Mucosa of stomach (tissue), 1 donor: Measurements from ENCODE around the gene CDH4.

ENCODE experiments used
- H3K27me3 ChIP-seq: one replicate; pipeline ENCODE4 v1.7.0; 2013; ENCODE audit warnings: mild to moderate bottlenecking, low read length; ENCODE audit not compliant: control insufficient read depth, insufficient read depth
- H3K36me3 ChIP-seq: one replicate; pipeline ENCODE4 v1.7.0; 2013; ENCODE audit warnings: low read length; ENCODE audit not compliant: control insufficient read depth, insufficient read depth
- H3K4me1 ChIP-seq: one replicate; pipeline ENCODE4 v1.7.0; 2013; ENCODE audit warnings: mild to moderate bottlenecking, low read length; ENCODE audit not compliant: control insufficient read depth, insufficient read depth
- H3K4me3 ChIP-seq: one replicate; pipeline ENCODE4 v1.7.0; 2013; ENCODE audit warnings: low read length
- H3K9ac ChIP-seq: one replicate; pipeline ENCODE4 v1.7.0; 2013; ENCODE audit warnings: mild to moderate bottlenecking, low read length, moderate library complexity
- H3K9me3 ChIP-seq: one replicate; pipeline ENCODE4 v1.7.0; 2013; ENCODE audit warnings: mild to moderate bottlenecking, low read length, moderate library complexity; ENCODE audit not compliant: control insufficient read depth
- donor health status: Pancreatic carcinoma.

CDH4 gene

GRCh38 chr20:61254881-61255626, 3.0 kb downstream of the CDH4 start:
- Histone ChIP-seq H3K9me3 (no peaks in the 10 kb centered on the region), H3K4me3 (no peak overlapping the region), H3K4me1 (no peaks in the 10 kb centered on the region), H3K9ac (no peak overlapping the region), H3K27me3 (peaks cover 49% of the 10 kb centered on the region), H3K36me3 (no peaks in the 10 kb centered on the region)

- Histone ChIP-seq H3K9me3 (no peaks in the 10 kb centered on the region), H3K27me3 (peaks cover 36% of the 10 kb centered on the region), H3K9ac (no peak overlapping the region), H3K36me3 (no peaks in the 10 kb centered on the region), H3K4me3 (no peak overlapping the region), H3K4me1 (no peaks in the 10 kb centered on the region)
Observed at GRCh38 chr20:61256365-61256764, 4.3 kb downstream of the CDH4 start.

- Histone ChIP-seq H3K9me3 (no peaks in the 10 kb centered on the region), H3K36me3 (no peaks in the 10 kb centered on the region), H3K27me3 (peaks cover 31% of the 10 kb centered on the region), H3K9ac (no peak overlapping the region), H3K4me3 (no peak overlapping the region), H3K4me1 (no peaks in the 10 kb centered on the region)
Observed at GRCh38 chr20:61256824-61257223, 4.8 kb downstream of the CDH4 start.

- H3K4me1 ChIP-seq: no peaks in the 10 kb centered on the region
- no peak overlapping the region for H3K9ac ChIP-seq
- no peaks in the 10 kb centered on the region for H3K36me3 ChIP-seq
- no peak overlapping the region for H3K4me3 ChIP-seq
- H3K9me3 ChIP-seq: no peaks in the 10 kb centered on the region
- peaks cover 30% of the 10 kb centered on the region for H3K27me3 ChIP-seq
Observed at GRCh38 chr20:61257611-61258010, 5.5 kb downstream of the CDH4 start.

- Histone ChIP-seq H3K4me3 (no peak overlapping the region), H3K27me3 (peaks cover 16% of the 10 kb centered on the region), H3K9ac (no peak overlapping the region), H3K9me3 (no peaks in the 10 kb centered on the region), H3K4me1 (no peaks in the 10 kb centered on the region), H3K36me3 (no peaks in the 10 kb centered on the region)
Observed at GRCh38 chr20:61259741-61260140, 7.7 kb downstream of the CDH4 start.

- Histone ChIP-seq H3K36me3 (no peaks in the 10 kb centered on the region), H3K4me1 (no peaks in the 10 kb centered on the region), H3K9ac (no peak overlapping the region), H3K4me3 (no peak overlapping the region), H3K27me3 (peaks cover 12% of the 10 kb centered on the region), H3K9me3 (no peaks in the 10 kb centered on the region)
Observed at GRCh38 chr20:61260905-61261304, 8.8 kb downstream of the CDH4 start.

GRCh38 chr20:61262036-61262435, 10.0 kb downstream of the CDH4 start:
- Histone ChIP-seq H3K27me3 (peaks cover 9% of the 10 kb centered on the region), H3K4me3 (no peak overlapping the region), H3K9ac (no peak overlapping the region), H3K9me3 (no peaks in the 10 kb centered on the region), H3K36me3 (no peaks in the 10 kb centered on the region), H3K4me1 (no peaks in the 10 kb centered on the region)

- Histone ChIP-seq H3K27me3 (peaks cover 9% of the 10 kb centered on the region), H3K4me1 (no peaks in the 10 kb centered on the region), H3K9me3 (no peaks in the 10 kb centered on the region), H3K4me3 (no peak overlapping the region), H3K9ac (no peak overlapping the region), H3K36me3 (no peaks in the 10 kb centered on the region)
Observed at GRCh38 chr20:61262514-61262913, 10.5 kb downstream of the CDH4 start.

GRCh38 chr20:61263084-61263695, 11.1 kb downstream of the CDH4 start:
- H3K9ac ChIP-seq: no peak overlapping the region

GRCh38 chr20:61263938-61264337, 11.9 kb downstream of the CDH4 start:
- H3K36me3 ChIP-seq: no peaks in the 10 kb centered on the region
- H3K4me3 ChIP-seq: no peak overlapping the region
- H3K27me3 ChIP-seq: peaks cover 9% of the 10 kb centered on the region
- H3K4me1 ChIP-seq: no peaks in the 10 kb centered on the region
- H3K9ac ChIP-seq: no peak overlapping the region
- H3K9me3 ChIP-seq: no peaks in the 10 kb centered on the region

More at GRCh38 chr20:61263084-61263695, 11.1 kb downstream of the CDH4 start:
- Histone ChIP-seq H3K4me1 (no peaks in the 10 kb centered on the region), H3K9me3 (no peaks in the 10 kb centered on the region), H3K4me3 (no peak overlapping the region), H3K36me3 (no peaks in the 10 kb centered on the region), H3K27me3 (peaks cover 9% of the 10 kb centered on the region)

- H3K36me3 ChIP-seq: no peaks in the 10 kb centered on the region
- peaks cover 9% of the 10 kb centered on the region for H3K27me3 ChIP-seq
- H3K4me3 ChIP-seq: no peak overlapping the region
- no peaks in the 10 kb centered on the region for H3K4me1 ChIP-seq
- H3K9ac ChIP-seq: no peak overlapping the region
- H3K9me3 ChIP-seq: no peaks in the 10 kb centered on the region
Observed at GRCh38 chr20:61267241-61267640, 15.2 kb downstream of the CDH4 start.

- no peaks in the 10 kb centered on the region for H3K4me1 ChIP-seq
- H3K27me3 ChIP-seq: peaks cover 9% of the 10 kb centered on the region
- H3K9me3 ChIP-seq: no peaks in the 10 kb centered on the region
- H3K36me3 ChIP-seq: no peaks in the 10 kb centered on the region
- no peak overlapping the region for H3K4me3 ChIP-seq
- no peak overlapping the region for H3K9ac ChIP-seq
Observed at GRCh38 chr20:61268024-61268423, 16.0 kb downstream of the CDH4 start.
